GM10248 (cell line): ENCODE data around the gene CHMP2B.
"Not testable (repeated sequence)": the region's sequence is repeated elsewhere in the genome, so short reads cannot be mapped to it uniquely, and the experiment has no call there.

ENCODE experiments used
- CTCF ChIA-PET: fragments of 300-600 bp; sonication (Branson Sonifier 250); formaldehyde crosslinking; extraction: SDS; loops from one replicate; lab custom pipeline; 2021; ENCODE audit warnings: antibody characterized with exemption; lab: Yijun Ruan, JAX
- POLR2A ChIA-PET: fragments of 350-650 bp; sonication (Branson Sonifier 250); formaldehyde crosslinking; extraction: SDS; loops from one replicate; lab custom pipeline; 2020; ENCODE audit warnings: antibody characterized with exemption; lab: Yijun Ruan, JAX
- DNase-seq: peaks from one replicate; pipeline ENCODE4 v3.0.0; 2012; ENCODE audit errors: extremely low spot score
- TF ChIP-seq, protein P1 (sequence below): IDR thresholded peaks from 2 replicates; pipeline ENCODE4 v1.5.1; 2012; ENCODE audit warnings: mild to moderate bottlenecking, low read depth; ENCODE audit errors: extremely low read depth, missing control alignments, control extremely low read depth

CHMP2B gene

DNA sequence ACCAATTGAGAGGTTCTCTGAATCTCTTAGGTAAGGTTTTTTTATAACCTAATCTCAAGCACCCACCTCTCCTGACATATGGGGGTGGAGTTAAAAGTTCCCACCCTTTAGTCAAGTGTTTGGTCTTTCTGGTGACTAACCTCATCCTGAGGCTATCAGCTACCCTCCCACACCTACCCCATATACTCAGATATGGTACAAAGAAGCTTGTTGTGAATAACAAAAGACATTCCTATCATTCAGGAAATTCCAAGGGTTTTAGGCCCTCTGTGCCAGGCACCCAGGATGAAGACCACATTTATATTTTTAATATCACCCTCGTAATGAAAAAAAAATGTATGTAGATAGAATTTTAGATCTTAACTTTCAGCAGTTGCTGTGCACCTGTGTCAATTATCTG lies 9.0 kb downstream of the CHMP2B start:
- TF ChIP-seq, protein P1, sequence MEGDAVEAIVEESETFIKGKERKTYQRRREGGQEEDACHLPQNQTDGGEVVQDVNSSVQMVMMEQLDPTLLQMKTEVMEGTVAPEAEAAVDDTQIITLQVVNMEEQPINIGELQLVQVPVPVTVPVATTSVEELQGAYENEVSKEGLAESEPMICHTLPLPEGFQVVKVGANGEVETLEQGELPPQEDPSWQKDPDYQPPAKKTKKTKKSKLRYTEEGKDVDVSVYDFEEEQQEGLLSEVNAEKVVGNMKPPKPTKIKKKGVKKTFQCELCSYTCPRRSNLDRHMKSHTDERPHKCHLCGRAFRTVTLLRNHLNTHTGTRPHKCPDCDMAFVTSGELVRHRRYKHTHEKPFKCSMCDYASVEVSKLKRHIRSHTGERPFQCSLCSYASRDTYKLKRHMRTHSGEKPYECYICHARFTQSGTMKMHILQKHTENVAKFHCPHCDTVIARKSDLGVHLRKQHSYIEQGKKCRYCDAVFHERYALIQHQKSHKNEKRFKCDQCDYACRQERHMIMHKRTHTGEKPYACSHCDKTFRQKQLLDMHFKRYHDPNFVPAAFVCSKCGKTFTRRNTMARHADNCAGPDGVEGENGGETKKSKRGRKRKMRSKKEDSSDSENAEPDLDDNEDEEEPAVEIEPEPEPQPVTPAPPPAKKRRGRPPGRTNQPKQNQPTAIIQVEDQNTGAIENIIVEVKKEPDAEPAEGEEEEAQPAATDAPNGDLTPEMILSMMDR: no peak
- no peak for DNase-seq
- CTCF ChIA-PET: interaction anchor here (0.8 to 1.5 kb wide), 3 partner anchors 9 to 25 kb away, joined by 3 read pairs; partner anchors contain the start of gene CHMP2B
- POLR2A ChIA-PET: no interaction called here

DNA sequence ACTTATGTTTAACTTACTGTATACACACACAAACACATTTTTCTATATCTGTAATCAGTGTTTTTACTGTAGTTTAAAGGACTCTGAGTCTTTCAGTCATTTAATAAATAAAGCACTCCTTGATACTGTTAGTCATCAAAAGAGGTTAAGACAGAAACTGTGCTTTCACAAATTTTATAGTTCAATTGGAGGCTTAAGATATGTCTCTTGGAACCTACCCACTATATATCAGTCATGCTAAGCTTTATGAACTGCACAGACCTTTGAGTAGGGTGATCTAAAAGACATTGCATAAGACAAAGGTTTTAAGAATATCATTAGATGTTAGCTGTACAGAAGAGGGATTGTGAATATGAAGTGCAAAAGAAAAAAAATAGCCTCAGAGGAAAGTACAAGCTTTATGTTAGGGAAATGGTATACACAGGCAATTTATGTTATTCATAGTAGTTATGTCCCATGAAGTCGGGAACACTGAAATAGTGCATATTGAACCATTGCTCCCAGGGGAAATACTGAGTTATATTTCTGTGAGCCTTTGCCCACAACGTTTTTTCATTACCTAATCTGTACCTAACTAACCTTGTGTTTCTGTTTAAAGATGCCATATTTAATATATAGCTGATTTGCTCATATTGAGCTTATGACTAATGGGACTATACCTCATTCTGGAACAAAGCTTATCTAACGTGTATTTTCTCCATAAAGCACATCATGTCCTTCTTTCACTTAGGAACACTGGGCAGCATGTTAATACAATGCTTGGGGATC lies 19.7 kb downstream of the CHMP2B start:
- CTCF ChIA-PET: interaction anchor here (5.7 kb wide), 1 partner anchor 13 kb away, joined by 49 read pairs; no protein-coding TSS in a partner anchor
- TF ChIP-seq, protein P1: no peak
- POLR2A ChIA-PET: no interaction called here
- DNase-seq: no peak

DNA sequence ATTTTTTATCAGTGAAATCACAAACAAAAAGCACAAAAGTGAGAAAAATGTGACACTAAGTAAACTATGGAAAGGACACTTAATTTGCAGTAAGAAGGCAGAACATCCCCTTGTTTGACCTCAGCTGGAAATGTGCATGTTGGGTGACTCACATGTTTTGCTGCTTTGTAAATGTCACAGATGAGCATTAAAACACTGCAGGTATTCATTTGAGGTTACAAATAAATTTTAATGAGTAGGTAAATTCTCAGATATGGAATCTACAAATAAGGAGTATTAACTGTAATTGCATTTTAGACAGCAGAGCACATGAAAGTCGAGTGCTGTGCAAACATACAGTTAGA lies 20.3 kb downstream of the CHMP2B start:
- ChIA-PET POLR2A (no interaction called here), CTCF (interaction anchor here (5.7 kb wide), 1 partner anchor 13 kb away, joined by 49 read pairs; no protein-coding TSS in a partner anchor)
- DNase-seq: no peak
- TF ChIP-seq, protein P1: no peak

DNA sequence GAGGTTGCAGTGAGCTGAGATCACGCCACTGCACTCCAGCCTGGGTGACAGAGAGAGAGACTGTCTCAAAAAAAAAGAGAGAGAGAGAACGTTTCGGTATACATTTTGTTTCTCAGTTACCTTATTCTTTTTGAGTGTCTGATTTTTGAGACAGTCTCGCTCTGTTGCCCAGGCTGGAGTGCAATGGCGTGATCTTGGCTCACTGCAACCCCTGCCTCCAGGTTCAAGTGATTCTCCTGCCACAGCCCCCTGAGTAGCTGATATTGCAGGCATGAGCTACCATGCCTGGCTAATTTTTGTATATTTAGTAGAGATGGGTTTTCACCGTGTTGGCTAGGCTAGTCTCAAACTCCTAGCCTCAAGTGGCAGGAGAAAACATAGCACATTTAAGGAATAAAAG lies 21.1 kb downstream of the CHMP2B start:
- DNase-seq, POLR2A ChIA-PET: not testable (repeated sequence)
- CTCF ChIA-PET: interaction anchor here (5.7 kb wide), 1 partner anchor 12 kb away, joined by 49 read pairs; no protein-coding TSS in a partner anchor

DNA sequence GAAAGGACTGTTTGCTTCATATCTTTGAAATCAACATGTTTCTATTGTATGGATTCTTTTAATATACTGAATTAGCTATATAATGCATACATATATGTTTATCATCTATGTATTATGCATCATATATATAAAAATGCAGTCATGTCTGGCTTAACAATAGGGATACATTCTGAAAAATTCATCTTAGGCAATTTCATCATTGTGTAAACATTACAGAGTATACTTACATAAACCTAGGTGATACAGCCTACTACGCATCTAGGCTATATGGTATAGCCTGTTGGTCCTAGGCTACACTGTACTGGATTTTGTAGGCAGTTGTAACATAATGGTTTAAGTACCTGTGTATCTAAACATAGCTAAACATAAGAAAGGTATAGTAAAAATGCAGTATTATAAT lies 21.7 kb downstream of the CHMP2B start:
- TF ChIP-seq, protein P1: no peak
- no peak for DNase-seq
- POLR2A ChIA-PET: no interaction called here
- CTCF ChIA-PET: interaction anchor here (1.3 to 5.7 kb wide), 2 partner anchors 12 kb away, joined by 3 to 49 read pairs; no protein-coding TSS in a partner anchor

DNA sequence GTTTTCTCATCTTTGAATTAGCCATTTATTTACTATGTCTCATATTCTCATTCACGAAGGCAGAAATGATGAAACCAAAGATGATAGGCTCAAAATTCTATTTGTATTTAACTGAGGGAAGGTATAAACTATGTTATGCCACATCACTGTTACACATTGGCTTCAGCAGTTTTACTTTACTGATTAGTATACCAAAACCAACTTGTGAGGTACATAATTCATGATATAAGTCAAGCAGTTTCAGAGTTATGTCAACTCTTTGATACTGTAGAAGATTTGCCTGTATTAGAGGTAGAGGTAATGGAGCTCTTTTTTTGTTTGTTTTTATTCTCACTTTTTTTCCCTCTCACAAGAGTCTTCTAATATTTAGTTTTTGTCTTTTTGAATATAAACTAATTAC lies 22.9 kb downstream of the CHMP2B start:
- TF ChIP-seq, protein P1: no peak
- no peak for DNase-seq
- CTCF ChIA-PET: interaction anchor here (1.3 to 5.7 kb wide), 2 partner anchors 10 to 14 kb away, joined by 3 to 49 read pairs; no protein-coding TSS in a partner anchor
- POLR2A ChIA-PET: no interaction called here

DNA sequence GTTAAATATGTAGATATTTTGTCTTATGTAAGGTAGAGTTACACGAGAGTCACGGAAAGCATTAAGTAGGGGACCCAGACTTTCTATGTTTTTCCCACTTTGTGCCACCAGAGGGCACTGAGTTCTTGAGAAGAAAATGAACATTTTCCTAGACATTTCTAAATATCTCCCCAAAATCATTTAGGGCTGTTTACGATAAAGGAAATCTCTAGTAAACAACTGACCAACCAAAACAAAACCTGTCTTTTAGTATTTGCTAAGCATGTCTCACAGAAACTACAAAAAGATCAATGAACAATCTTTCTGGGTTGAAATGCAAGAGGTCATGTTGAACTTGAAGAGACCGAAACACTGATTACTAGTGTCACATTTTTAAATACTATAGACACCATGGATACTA lies 33.2 kb downstream of the CHMP2B start:
- POLR2A ChIA-PET: no interaction called here
- TF ChIP-seq, protein P1: peak; percentile 74
- CTCF ChIA-PET: interaction anchor here (0.7 to 4.5 kb wide), 18 partner anchors 9 to 745 kb away, joined by 3 to 49 read pairs (median 4); no protein-coding TSS in a partner anchor
- DNase-seq: peak; percentile 24
